Measurements from ENCODE around the gene TRMT13.

TRMT13 gene

GRCh38 chr1:100132566-100133477 is at the start of gene TRMT13, which contains the start of gene SASS6:
Gene TRMT13 (plus strand): TSS chr1:100133163. CDS start chr1:100133169, 6 bp downstream.
Gene SASS6 (minus strand): TSS chr1:100132930. CDS start chr1:100132814, 116 bp downstream.
- DNase-seq: peak; percentile 91
- no peaks in the 10 kb centered on the region for H3K27me3 Mint-ChIP-seq
- peak within 1 kb of the TSS; percentile 98 for H3K27ac Mint-ChIP-seq
- peaks cover 42% of the 10 kb centered on the region for H3K36me3 Mint-ChIP-seq (ENCODE audit: low read depth)
- peak within 1 kb of the TSS; percentile 98 for H3K4me3 Mint-ChIP-seq
- H3K9me3 Mint-ChIP-seq: no peaks in the 10 kb centered on the region
- peaks cover 42% of the 10 kb centered on the region for H3K4me1 Mint-ChIP-seq (ENCODE audit: low read depth)

- H3K27me3 Mint-ChIP-seq: no peaks in the 10 kb centered on the region
- peaks cover 75% of the 10 kb centered on the region for H3K36me3 Mint-ChIP-seq (ENCODE audit: low read depth)
- no peak overlapping the region for H3K4me3 Mint-ChIP-seq
- no peak for DNase-seq
- no peaks in the 10 kb centered on the region for H3K9me3 Mint-ChIP-seq
- no peaks in the 10 kb centered on the region for H3K4me1 Mint-ChIP-seq (ENCODE audit: low read depth)
- no peak overlapping the region for H3K27ac Mint-ChIP-seq
These were observed 45.6 kb upstream of the TRMT13 start for GRCh38 chr1:100087396-100087795.

- Mint-ChIP-seq H3K36me3 (ENCODE audit: low read depth) (peaks cover 74% of the 10 kb centered on the region), H3K4me3 (no peak overlapping the region), H3K27me3 (no peaks in the 10 kb centered on the region), H3K9me3 (no peaks in the 10 kb centered on the region), H3K27ac (peak overlapping the region; percentile 16), H3K4me1 (ENCODE audit: low read depth) (no peaks in the 10 kb centered on the region)
- DNase-seq: no peak
These were observed 43.9 kb upstream of the TRMT13 start for GRCh38 chr1:100089082-100089481.

- Mint-ChIP-seq H3K27ac (no peak overlapping the region), H3K36me3 (ENCODE audit: low read depth) (peaks cover 77% of the 10 kb centered on the region), H3K4me1 (ENCODE audit: low read depth) (no peaks in the 10 kb centered on the region), H3K9me3 (no peaks in the 10 kb centered on the region), H3K4me3 (no peak overlapping the region), H3K27me3 (no peaks in the 10 kb centered on the region)
- DNase-seq: no peak
These were observed 42.5 kb upstream of the TRMT13 start for GRCh38 chr1:100090471-100090870.

GRCh38 chr1:100100202-100100601 is 32.8 kb upstream of the TRMT13 start:
- H3K4me3 Mint-ChIP-seq: no peak overlapping the region
- peaks cover 88% of the 10 kb centered on the region for H3K36me3 Mint-ChIP-seq (ENCODE audit: low read depth)
- no peak overlapping the region for H3K27ac Mint-ChIP-seq
- H3K9me3 Mint-ChIP-seq: no peaks in the 10 kb centered on the region
- no peak for DNase-seq
- H3K4me1 Mint-ChIP-seq (ENCODE audit: low read depth): no peaks in the 10 kb centered on the region
- no peaks in the 10 kb centered on the region for H3K27me3 Mint-ChIP-seq

- no peak for DNase-seq
- Mint-ChIP-seq H3K27me3 (no peaks in the 10 kb centered on the region), H3K4me1 (ENCODE audit: low read depth) (no peaks in the 10 kb centered on the region), H3K4me3 (no peak overlapping the region), H3K27ac (no peak overlapping the region), H3K36me3 (ENCODE audit: low read depth) (peaks cover 90% of the 10 kb centered on the region), H3K9me3 (no peaks in the 10 kb centered on the region)
These were observed 31.4 kb upstream of the TRMT13 start for GRCh38 chr1:100101564-100101963.

- no peak overlapping the region for H3K4me3 Mint-ChIP-seq
- no peaks in the 10 kb centered on the region for H3K27me3 Mint-ChIP-seq
- peaks cover 65% of the 10 kb centered on the region for H3K36me3 Mint-ChIP-seq (ENCODE audit: low read depth)
- peaks cover 5% of the 10 kb centered on the region for H3K4me1 Mint-ChIP-seq (ENCODE audit: low read depth)
- H3K9me3 Mint-ChIP-seq: no peaks in the 10 kb centered on the region
- no peak overlapping the region for H3K27ac Mint-ChIP-seq
- DNase-seq: no peak
These were observed 25.3 kb upstream of the TRMT13 start for GRCh38 chr1:100107696-100108095.

- DNase-seq: no peak
- Mint-ChIP-seq H3K27me3 (no peaks in the 10 kb centered on the region), H3K4me1 (ENCODE audit: low read depth) (peaks cover 5% of the 10 kb centered on the region), H3K9me3 (no peaks in the 10 kb centered on the region), H3K36me3 (ENCODE audit: low read depth) (peaks cover 58% of the 10 kb centered on the region), H3K27ac (no peak overlapping the region), H3K4me3 (no peak overlapping the region)
These were observed 23.4 kb upstream of the TRMT13 start for GRCh38 chr1:100109554-100110066.

- Mint-ChIP-seq H3K4me3 (no peak overlapping the region), H3K27ac (no peak overlapping the region), H3K9me3 (no peaks in the 10 kb centered on the region), H3K27me3 (no peaks in the 10 kb centered on the region), H3K36me3 (ENCODE audit: low read depth) (peaks cover 67% of the 10 kb centered on the region), H3K4me1 (ENCODE audit: low read depth) (no peaks in the 10 kb centered on the region)
- DNase-seq: no peak
These were observed 17.4 kb upstream of the TRMT13 start for GRCh38 chr1:100115524-100115923.

- H3K9me3 Mint-ChIP-seq: no peaks in the 10 kb centered on the region
- H3K4me1 Mint-ChIP-seq (ENCODE audit: low read depth): peaks cover 2% of the 10 kb centered on the region
- H3K27me3 Mint-ChIP-seq: no peaks in the 10 kb centered on the region
- H3K36me3 Mint-ChIP-seq (ENCODE audit: low read depth): peaks cover 70% of the 10 kb centered on the region
- no peak for DNase-seq
- no peak overlapping the region for H3K4me3 Mint-ChIP-seq
- H3K27ac Mint-ChIP-seq: no peak overlapping the region
These were observed 10.8 kb upstream of the TRMT13 start for GRCh38 chr1:100122177-100122576.

- Mint-ChIP-seq H3K4me3 (no peak overlapping the region), H3K9me3 (no peaks in the 10 kb centered on the region), H3K27ac (no peak overlapping the region), H3K36me3 (ENCODE audit: low read depth) (peaks cover 35% of the 10 kb centered on the region), H3K4me1 (ENCODE audit: low read depth) (peaks cover 28% of the 10 kb centered on the region), H3K27me3 (no peaks in the 10 kb centered on the region)
- DNase-seq: no peak
These were observed 5.7 kb upstream of the TRMT13 start for GRCh38 chr1:100127226-100127625.

GRCh38 chr1:100130552-100131077 is 2.3 kb upstream of the TRMT13 start:
- Mint-ChIP-seq H3K4me3 (peak overlapping the region; percentile 29), H3K27ac (peak overlapping the region; percentile 88), H3K27me3 (no peaks in the 10 kb centered on the region), H3K9me3 (no peaks in the 10 kb centered on the region), H3K36me3 (ENCODE audit: low read depth) (peaks cover 35% of the 10 kb centered on the region), H3K4me1 (ENCODE audit: low read depth) (peaks cover 42% of the 10 kb centered on the region)
- no peak for DNase-seq

- H3K9me3 Mint-ChIP-seq: no peaks in the 10 kb centered on the region
- no peaks in the 10 kb centered on the region for H3K27me3 Mint-ChIP-seq
- H3K36me3 Mint-ChIP-seq (ENCODE audit: low read depth): peaks cover 31% of the 10 kb centered on the region
- peaks cover 43% of the 10 kb centered on the region for H3K4me1 Mint-ChIP-seq (ENCODE audit: low read depth)
- H3K4me3 Mint-ChIP-seq: peak overlapping the region; percentile 98
- DNase-seq: no peak
- H3K27ac Mint-ChIP-seq: peak overlapping the region; percentile 98
These were observed 1.3 kb upstream of the TRMT13 start for GRCh38 chr1:100131623-100132022.

GRCh38 chr1:100134872-100135271 is 1.9 kb downstream of the TRMT13 start:
- no peaks in the 10 kb centered on the region for H3K27me3 Mint-ChIP-seq
- H3K36me3 Mint-ChIP-seq (ENCODE audit: low read depth): peaks cover 60% of the 10 kb centered on the region
- peak overlapping the region; percentile 66 for H3K4me3 Mint-ChIP-seq
- H3K4me1 Mint-ChIP-seq (ENCODE audit: low read depth): peaks cover 38% of the 10 kb centered on the region
- no peak for DNase-seq
- peak overlapping the region; percentile 0 for H3K27ac Mint-ChIP-seq
- no peaks in the 10 kb centered on the region for H3K9me3 Mint-ChIP-seq

- H3K36me3 Mint-ChIP-seq (ENCODE audit: low read depth): peaks cover 78% of the 10 kb centered on the region
- no peaks in the 10 kb centered on the region for H3K27me3 Mint-ChIP-seq
- H3K4me3 Mint-ChIP-seq: no peak overlapping the region
- H3K4me1 Mint-ChIP-seq (ENCODE audit: low read depth): peaks cover 17% of the 10 kb centered on the region
- DNase-seq: no peak
- no peaks in the 10 kb centered on the region for H3K9me3 Mint-ChIP-seq
- H3K27ac Mint-ChIP-seq: no peak overlapping the region
These were observed 4.6 kb downstream of the TRMT13 start for GRCh38 chr1:100137602-100138001.

Measured in activated T-cell treated with anti-CD3 and anti-CD28 coated beads, Interleukin-2, amount 50 U/mL, for 24 hours (primary cell).